ENCODE results near the gene CLBA1. TPM values are rescaled to one million over a fixed set of nuclear protein-coding genes. Genes with fewer than 3 reads are reported as not detected.

Gene CLBA1
- total RNA-seq, 4 donors from 2014 or later, result 10.1 to 21.0 (median 12.8) TPM

DNA sequence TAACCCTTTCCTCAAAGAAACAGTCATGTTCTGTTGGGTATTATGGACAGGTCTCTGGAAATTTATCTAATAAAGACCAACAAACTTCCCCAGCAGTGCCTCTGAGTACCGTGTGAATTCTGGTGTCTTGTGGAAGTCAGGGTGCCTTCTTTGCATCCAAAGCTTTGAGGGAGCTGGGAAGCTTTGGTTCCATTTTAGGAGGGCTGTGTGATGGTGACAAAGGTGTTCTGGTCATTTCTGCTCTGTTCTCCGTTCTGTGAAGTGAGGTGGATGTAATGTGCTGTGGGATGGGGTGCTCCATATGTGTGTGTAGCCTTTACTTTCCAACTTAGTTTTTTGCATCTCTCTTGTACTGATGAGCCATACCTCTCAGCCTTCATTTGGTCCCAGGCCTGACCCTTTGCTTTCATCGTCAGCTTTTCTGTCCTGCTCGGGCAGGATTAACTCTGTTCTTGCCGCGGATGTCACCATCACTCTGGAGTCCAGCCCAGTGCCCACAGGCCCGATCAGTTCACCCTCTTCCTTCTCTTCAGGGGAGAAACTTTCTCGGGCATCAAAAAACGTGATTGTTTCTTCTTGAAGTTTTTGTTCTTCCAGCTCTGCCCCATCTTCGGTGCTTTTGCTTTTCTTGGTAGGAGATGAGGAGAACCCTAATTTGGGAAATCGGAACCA is 47.8 kb upstream of the CLBA1 start:
- H3K4me3 ChIP-seq, result no peak overlapping the region
- H3K27ac ChIP-seq, result no peak overlapping the region
- 68 to 74% methylated on average over 11 of the region's 11 CpGs for WGBS, 2 donors
- peaks cover 0 to 20% (median 0%) of the 10 kb centered on the region in 3 donors for H3K36me3 ChIP-seq
- TF ChIP-seq, protein P1, sequence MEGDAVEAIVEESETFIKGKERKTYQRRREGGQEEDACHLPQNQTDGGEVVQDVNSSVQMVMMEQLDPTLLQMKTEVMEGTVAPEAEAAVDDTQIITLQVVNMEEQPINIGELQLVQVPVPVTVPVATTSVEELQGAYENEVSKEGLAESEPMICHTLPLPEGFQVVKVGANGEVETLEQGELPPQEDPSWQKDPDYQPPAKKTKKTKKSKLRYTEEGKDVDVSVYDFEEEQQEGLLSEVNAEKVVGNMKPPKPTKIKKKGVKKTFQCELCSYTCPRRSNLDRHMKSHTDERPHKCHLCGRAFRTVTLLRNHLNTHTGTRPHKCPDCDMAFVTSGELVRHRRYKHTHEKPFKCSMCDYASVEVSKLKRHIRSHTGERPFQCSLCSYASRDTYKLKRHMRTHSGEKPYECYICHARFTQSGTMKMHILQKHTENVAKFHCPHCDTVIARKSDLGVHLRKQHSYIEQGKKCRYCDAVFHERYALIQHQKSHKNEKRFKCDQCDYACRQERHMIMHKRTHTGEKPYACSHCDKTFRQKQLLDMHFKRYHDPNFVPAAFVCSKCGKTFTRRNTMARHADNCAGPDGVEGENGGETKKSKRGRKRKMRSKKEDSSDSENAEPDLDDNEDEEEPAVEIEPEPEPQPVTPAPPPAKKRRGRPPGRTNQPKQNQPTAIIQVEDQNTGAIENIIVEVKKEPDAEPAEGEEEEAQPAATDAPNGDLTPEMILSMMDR (IDR thresholded peaks at IDR 0.05), result no peak
- no peak for TF ChIP-seq POLR2A (IDR thresholded peaks at IDR 0.05)
- no peak for TF ChIP-seq EP300 (IDR thresholded peaks at IDR 0.05)
- H3K27me3 ChIP-seq, result no peaks in the 10 kb centered on the region
- DNase-seq (ENCODE audit: low spot score in 2 of 2), result peak in 1 of 2 donors; percentile 6
- H3K4me1 ChIP-seq, result peaks cover 0 to 14% (median 4%) of the 10 kb centered on the region in 4 donors
- H3K9me3 ChIP-seq, result no peaks in the 10 kb centered on the region

DNA sequence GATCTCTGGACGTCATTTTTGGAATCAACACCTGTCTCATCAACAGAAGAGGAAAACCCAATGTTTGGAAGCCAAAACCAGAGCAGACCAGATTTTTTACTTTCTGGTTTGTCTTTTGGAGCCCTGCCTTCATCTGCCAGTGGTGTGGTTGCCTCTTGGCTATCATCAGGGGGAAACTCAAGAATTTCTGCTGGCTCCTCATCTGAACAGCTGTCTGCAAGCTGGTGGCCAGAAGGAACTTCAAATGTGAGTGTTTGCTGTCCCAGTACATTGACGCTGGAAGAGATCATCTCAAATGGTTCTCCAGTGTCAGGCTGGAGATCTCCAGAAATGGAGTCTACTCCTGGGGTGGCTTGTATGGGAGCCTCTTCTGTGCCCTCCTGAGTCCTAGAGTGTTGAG is 47.2 kb upstream of the CLBA1 start:
- Histone ChIP-seq H3K4me1 (peaks cover 0 to 9% (median 0%) of the 10 kb centered on the region in 4 donors), H3K27me3 (no peaks in the 10 kb centered on the region), H3K27ac (no peak overlapping the region), H3K4me3 (no peak overlapping the region), H3K9me3 (no peaks in the 10 kb centered on the region), H3K36me3 (peaks cover 0 to 26% (median 0%) of the 10 kb centered on the region in 3 donors)
- TF ChIP-seq, protein P1 (IDR thresholded peaks at IDR 0.05), result no peak
- no peak for TF ChIP-seq POLR2A (IDR thresholded peaks at IDR 0.05)
- TF ChIP-seq EP300 (IDR thresholded peaks at IDR 0.05), result no peak
- 62 to 73% methylated on average over 2 of the region's 2 CpGs for WGBS, 2 donors
- DNase-seq (ENCODE audit: low spot score in 2 of 2), result no peak

DNA sequence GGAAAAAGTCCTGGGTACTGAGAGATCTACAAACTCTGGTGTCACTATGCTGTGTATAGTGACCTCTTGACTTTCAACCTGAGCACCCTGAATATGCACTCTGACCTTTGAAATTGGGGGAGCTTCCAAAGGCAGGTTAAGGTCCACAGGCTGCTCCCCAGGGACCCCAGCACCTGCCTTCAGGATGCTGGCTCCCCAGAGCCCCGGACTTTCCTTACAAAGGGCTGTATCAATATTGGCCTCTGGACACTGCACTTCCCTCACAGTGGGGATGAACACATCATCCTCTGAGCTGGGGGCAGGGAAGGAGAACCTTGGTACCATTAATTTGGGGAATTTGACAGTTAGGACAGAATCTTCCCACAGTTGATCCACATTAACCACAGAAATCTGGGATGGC is 46.6 kb upstream of the CLBA1 start:
- TF ChIP-seq EP300 (IDR thresholded peaks at IDR 0.05), result no peak
- TF ChIP-seq POLR2A (IDR thresholded peaks at IDR 0.05), result no peak
- TF ChIP-seq, protein P1 (IDR thresholded peaks at IDR 0.05), result no peak
- 93 to 100% methylated on average over 1 of the region's 1 CpG for WGBS, 2 donors
- no peak for DNase-seq (ENCODE audit: low spot score in 2 of 2)
- Histone ChIP-seq H3K36me3 (peaks cover 0 to 32% (median 0%) of the 10 kb centered on the region in 3 donors), H3K27ac (no peak overlapping the region), H3K9me3 (no peaks in the 10 kb centered on the region), H3K27me3 (no peaks in the 10 kb centered on the region), H3K4me1 (peaks cover 0 to 5% (median 0%) of the 10 kb centered on the region in 4 donors), H3K4me3 (no peak overlapping the region)

DNA sequence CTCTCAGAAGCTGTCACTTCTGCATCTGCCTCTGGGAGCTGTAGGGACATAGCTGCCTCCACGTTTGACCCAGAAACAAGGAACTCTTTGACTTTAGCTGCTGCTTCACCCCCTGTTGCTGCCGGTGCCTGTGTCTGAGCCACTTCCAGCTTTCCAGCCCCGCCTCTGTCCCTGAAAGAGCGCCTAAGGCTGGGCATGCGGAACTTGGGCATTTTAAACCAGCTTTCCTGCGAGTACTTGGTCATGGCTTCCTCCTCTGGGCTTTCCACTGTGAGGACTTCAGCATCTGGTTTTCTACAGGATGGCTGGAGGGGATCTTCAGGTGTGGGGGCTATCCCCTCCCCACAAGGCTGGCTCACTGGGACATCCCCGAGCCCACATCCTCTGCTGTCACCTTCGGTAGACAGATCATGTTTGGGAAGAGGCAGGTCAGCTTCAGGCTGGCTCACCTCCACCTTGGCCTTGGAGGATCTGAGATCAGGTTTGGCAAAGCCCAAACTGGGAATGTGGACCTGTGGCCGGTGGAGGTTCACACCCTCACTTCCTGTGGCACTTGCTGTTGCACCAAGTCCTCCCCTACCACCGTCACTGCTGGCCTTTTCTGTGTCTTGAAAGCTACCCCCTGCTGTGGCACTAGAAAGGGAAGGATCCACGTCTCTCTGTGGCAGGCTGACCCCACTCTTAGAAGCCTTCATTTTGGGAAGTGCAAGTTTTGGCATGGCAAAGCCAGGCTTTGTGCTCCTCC is 45.8 kb upstream of the CLBA1 start:
- H3K36me3 ChIP-seq, result peaks cover 0 to 40% (median 0%) of the 10 kb centered on the region in 3 donors
- peak in 1 of 2 donors; percentile 11 for DNase-seq (ENCODE audit: low spot score in 2 of 2)
- no peak for TF ChIP-seq POLR2A (IDR thresholded peaks at IDR 0.05)
- TF ChIP-seq EP300 (IDR thresholded peaks at IDR 0.05), result no peak
- TF ChIP-seq, protein P1 (IDR thresholded peaks at IDR 0.05), result no peak
- H3K4me3 ChIP-seq, result no peak overlapping the region
- WGBS, 2 donors, result 45 to 64% methylated on average over 11 of the region's 11 CpGs
- no peak overlapping the region for H3K27ac ChIP-seq
- H3K27me3 ChIP-seq, result no peaks in the 10 kb centered on the region
- no peaks in the 10 kb centered on the region for H3K4me1 ChIP-seq
- H3K9me3 ChIP-seq, result no peaks in the 10 kb centered on the region
